ENCODE data around the gene RPTOR.

Gene RPTOR

DNA sequence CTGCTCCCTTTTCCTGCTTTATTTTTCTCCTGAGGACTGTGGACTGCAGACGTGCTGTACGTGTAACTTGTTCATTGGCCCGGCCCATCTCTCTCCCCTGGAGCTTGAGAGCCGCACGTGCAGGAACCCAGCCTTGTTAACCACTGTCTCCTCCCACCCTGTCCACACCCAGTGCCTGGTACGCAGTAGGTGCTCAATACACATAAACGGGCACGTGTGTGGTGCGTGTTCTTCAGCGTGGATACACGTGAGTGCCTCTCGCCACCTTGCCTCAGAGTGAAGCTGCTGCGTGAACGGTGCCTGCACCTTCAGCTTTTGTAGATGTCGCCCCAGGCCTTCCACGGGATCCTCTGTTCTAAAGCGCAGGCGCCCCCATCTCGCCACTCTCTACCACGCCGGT lies 350.7 kb downstream of the RPTOR start:
- no peak for DNase-seq (ENCODE audit: low read depth)
- no peak for TF ChIP-seq CTCF (IDR thresholded peaks at IDR 0.05; ENCODE audit: insufficient read depth, low read depth, low read length, missing control alignments)
- no peak overlapping the region for H3K4me3 ChIP-seq (ENCODE audit: low read depth, low read length)

DNA sequence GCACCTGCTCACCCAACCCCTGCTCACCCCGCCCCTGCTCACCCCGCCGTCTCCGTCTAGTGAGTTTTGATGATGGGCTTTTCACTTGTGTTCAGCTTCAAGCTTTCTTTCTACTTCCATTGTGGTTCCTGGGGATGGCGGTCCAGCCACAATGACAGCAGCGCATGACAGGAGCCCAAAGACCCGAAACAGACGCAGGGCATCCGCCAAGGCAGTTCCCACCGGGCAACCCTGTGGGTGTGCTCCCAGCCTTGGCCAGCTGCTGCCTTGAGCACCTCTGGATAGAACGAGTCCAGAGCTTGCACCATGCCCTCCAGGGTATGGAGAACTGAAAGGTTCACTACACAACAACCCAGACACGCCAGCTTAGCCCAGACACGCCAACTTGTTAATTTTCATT lies 354.1 kb downstream of the RPTOR start:
- no peak for TF ChIP-seq CTCF (IDR thresholded peaks at IDR 0.05; ENCODE audit: insufficient read depth, low read depth, low read length, missing control alignments)
- DNase-seq (ENCODE audit: low read depth) = no peak
- H3K4me3 ChIP-seq (ENCODE audit: low read depth, low read length) = no peak overlapping the region

DNA sequence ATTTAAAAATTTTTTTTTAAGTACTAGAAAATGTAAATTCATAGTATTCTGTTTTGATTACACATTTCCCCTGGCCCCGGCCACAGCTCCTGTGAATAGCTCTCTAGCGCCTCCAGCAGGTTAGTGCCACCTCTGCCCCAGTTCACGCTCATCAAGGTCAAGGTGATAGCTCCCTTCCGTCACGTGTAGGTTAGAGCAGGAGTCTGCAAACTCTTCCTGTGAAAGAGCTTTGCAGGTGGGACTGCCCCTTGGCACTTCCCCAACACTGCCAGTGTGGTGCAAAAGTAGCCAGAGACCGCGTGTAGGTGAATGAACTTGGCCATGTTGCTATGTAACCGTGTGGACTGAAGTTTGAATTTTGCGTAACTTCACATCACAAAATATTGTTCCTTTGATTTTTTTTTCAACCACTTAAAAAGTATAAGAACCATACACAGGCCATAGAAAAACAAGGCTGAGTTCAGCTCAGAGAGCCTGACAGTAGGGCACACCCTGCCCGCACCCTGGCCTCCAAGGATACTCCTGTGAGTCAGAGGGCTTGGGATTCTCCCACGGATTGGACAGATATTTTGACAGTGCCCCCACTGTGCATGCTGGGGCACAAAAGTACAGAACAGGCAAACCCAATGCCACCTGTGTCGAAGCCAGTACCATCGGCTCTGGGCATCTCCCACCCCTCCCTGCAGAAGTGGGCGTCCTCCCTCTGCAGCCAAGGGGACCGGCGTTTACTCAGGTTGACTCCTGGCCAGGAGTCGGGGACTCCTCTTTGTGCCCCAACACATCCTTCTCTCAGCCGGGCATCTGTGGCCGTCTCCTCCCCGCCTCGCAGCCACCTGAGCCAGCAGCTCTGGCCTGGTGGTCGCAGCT lies 355.0 kb downstream of the RPTOR start:
- peak; percentile 66 for TF ChIP-seq CTCF (IDR thresholded peaks at IDR 0.05; ENCODE audit: insufficient read depth, low read depth, low read length, missing control alignments)
- DNase-seq (ENCODE audit: low read depth) = peak; percentile 76
- H3K4me3 ChIP-seq (ENCODE audit: low read depth, low read length) = no peak overlapping the region

GRCh38 chr17:80901319-80901718 lies 356.7 kb downstream of the RPTOR start:
- peak overlapping the region; percentile 3 for H3K4me3 ChIP-seq (ENCODE audit: low read depth, low read length)
- peak; percentile 77 for DNase-seq (ENCODE audit: low read depth)
- TF ChIP-seq CTCF (IDR thresholded peaks at IDR 0.05; ENCODE audit: insufficient read depth, low read depth, low read length, missing control alignments) = no peak

GRCh38 chr17:80902197-80902962 lies 357.7 kb downstream of the RPTOR start:
- no peak for TF ChIP-seq CTCF (IDR thresholded peaks at IDR 0.05; ENCODE audit: insufficient read depth, low read depth, low read length, missing control alignments)
- no peak overlapping the region for H3K4me3 ChIP-seq (ENCODE audit: low read depth, low read length)
- no peak for DNase-seq (ENCODE audit: low read depth)

GRCh38 chr17:80902963-80903611 lies 358.4 kb downstream of the RPTOR start:
- no peak for TF ChIP-seq CTCF (IDR thresholded peaks at IDR 0.05; ENCODE audit: insufficient read depth, low read depth, low read length, missing control alignments)
- H3K4me3 ChIP-seq (ENCODE audit: low read depth, low read length) = no peak overlapping the region
- no peak for DNase-seq (ENCODE audit: low read depth)
